HCT116 (cell line): Measurements from ENCODE around the gene ATG16L1. TPM values are rescaled to one million over a fixed set of nuclear protein-coding genes. Genes with fewer than 3 reads are reported as not detected.

ENCODE experiments used
- ATAC-seq: fragments of 200-7000 bp; cut with Tn5 transposase; 2 replicates; pipeline ENCODE4 v1.9.1; 2020; ENCODE audit warnings: mild to moderate bottlenecking, moderate library complexity
- BruUV-seq: library from RNA; stranded (reverse); fragments of 400-500 nt; replicated peaks from 2 replicates; lab custom pipeline; 2021; lab: Mats Ljungman, UMichigan
- CTCF ChIA-PET: fragments of 300-600 bp; sonication (Branson Sonifier 250); formaldehyde crosslinking; loops from one replicate; lab custom pipeline; 2021; ENCODE audit warnings: antibody characterized with exemption; lab: Charles Lee
- POLR2A ChIA-PET: fragments of 300-600, 350-600 bp; sonication (Branson Sonifier 250); formaldehyde crosslinking; loops from one replicate; lab custom pipeline; 2021; ENCODE audit warnings: antibody characterized with exemption; lab: Charles Lee
- RAD21 ChIA-PET, 2 experiments: fragments of 300-600 bp; sonication (Branson Sonifier 250); formaldehyde crosslinking; loops; one replicate each; lab custom pipeline; 2023; ENCODE audit warnings: low total read pairs in 2 of 2; ENCODE audit not compliant: uncharacterized antibody in 2 of 2, unreplicated experiment in 2 of 2, low non-redundant PET in 1 of 2; lab: Charles Lee
- DNase-seq: peaks from one replicate; pipeline ENCODE4 v3.0.0-alpha.2; 2010; ENCODE audit warnings: low read depth, low spot score
- H2AFZ ChIP-seq: fragments of 200-600 bp; shearing (Covaris generic), sonication (generic); 2 replicates; pipeline ENCODE4 v1.6.1; 2017; ENCODE audit warnings: low read depth, mixed run types, mixed read lengths, antibody characterized with exemption, low read length; ENCODE audit not compliant: poor library complexity, severe bottlenecking
- H3K27ac ChIP-seq: 2 replicates; pipeline ENCODE4 v1.5.1; 2012; ENCODE audit warnings: low read depth, low read length
- H3K27me3 ChIP-seq: fragments of 200-600 bp; sonication (generic); 2 replicates; pipeline ENCODE4 v1.6.1; 2016; ENCODE audit warnings: mixed run types, low read length, mixed read lengths; ENCODE audit not compliant: insufficient read depth
- H3K36me3 ChIP-seq, 2 experiments: fragments of 200-500 bp in 1 of 2; fragments of 200-600 bp in 1 of 2; sonication (Bioruptor generic) in 1 of 2; sonication (generic) in 1 of 2; 2 replicates each; pipeline versions ENCODE4 v1.5.1 to v1.6.1; 2014 to 2016; ENCODE audit warnings: low read length in 2 of 2, inconsistent platforms in 1 of 2, mixed read lengths in 1 of 2, mixed run types in 1 of 2; ENCODE audit not compliant: insufficient read depth in 2 of 2, control insufficient read depth in 1 of 2
- H3K4me1 ChIP-seq, 2 experiments: fragments of 200-600 bp in 1 of 2; sonication (generic) in 1 of 2; 2 replicates each; pipeline versions ENCODE4 v1.5.1 to v1.6.1; 2012 to 2017; ENCODE audit warnings: low read length in 2 of 2, inconsistent platforms in 1 of 2, mild to moderate bottlenecking in 1 of 2, mixed read lengths in 1 of 2, mixed run types in 1 of 2, moderate library complexity in 1 of 2; ENCODE audit not compliant: insufficient read depth in 2 of 2, control insufficient read depth in 1 of 2
- H3K4me2 ChIP-seq: fragments of 200-600 bp; sonication (generic); 2 replicates; pipeline ENCODE4 v1.6.1; 2017; ENCODE audit warnings: mixed run types, low read length, mixed read lengths
- H3K4me3 ChIP-seq, 2 experiments: fragments of 200-600 bp in 1 of 2; sonication (generic) in 1 of 2; replicated peaks in 1 of 2; 2 replicates each; pipeline ENCODE4 v1.5.1; 2011 to 2016; ENCODE audit warnings: low read length in 2 of 2, control low read depth in 1 of 2, low read depth in 1 of 2, mild to moderate bottlenecking in 1 of 2, mixed read lengths in 1 of 2, mixed run types in 1 of 2
- H3K79me2 ChIP-seq: fragments of 200-600 bp; sonication (generic); 2 replicates; pipeline ENCODE4 v1.6.1; 2017; ENCODE audit warnings: mild to moderate bottlenecking, mixed run types, low read length, moderate library complexity, mixed read lengths; ENCODE audit not compliant: insufficient read depth
- H3K9ac ChIP-seq: fragments of 200-600 bp; sonication (generic); 2 replicates; pipeline ENCODE4 v1.6.1; 2016; ENCODE audit warnings: low read length, mixed read lengths
- H3K9me2 ChIP-seq: fragments of 200-600 bp; sonication (generic), shearing (Covaris generic); 2 replicates; pipeline ENCODE4 v1.6.1; 2017; ENCODE audit warnings: mixed run types, mild to moderate bottlenecking, moderate library complexity; ENCODE audit not compliant: insufficient read depth
- H3K9me3 ChIP-seq, 2 experiments: fragments of 200-500 bp in 1 of 2; fragments of 200-600 bp in 1 of 2; sonication (Bioruptor generic) in 1 of 2; sonication (generic) in 1 of 2; 2 replicates each; pipeline ENCODE4 v1.6.1; 2014 to 2017; ENCODE audit warnings: low read length in 2 of 2, mixed read lengths in 2 of 2, inconsistent platforms in 1 of 2, low read depth in 1 of 2, mild to moderate bottlenecking in 1 of 2, mixed run types in 1 of 2, moderate library complexity in 1 of 2; ENCODE audit not compliant: control insufficient read depth in 1 of 2, insufficient read depth in 1 of 2
- H4K20me1 ChIP-seq: fragments of 200-600 bp; sonication (generic), shearing (Covaris generic); 2 replicates; pipeline ENCODE4 v1.6.1; 2017; ENCODE audit warnings: mixed run types, mild to moderate bottlenecking, moderate library complexity; ENCODE audit not compliant: insufficient read depth
- CBX3 ChIP-seq: IDR thresholded peaks from 2 replicates; pipeline ENCODE4 v1.6.1; 2012; ENCODE audit warnings: low read depth
- CEBPB ChIP-seq: IDR thresholded peaks from 2 replicates; pipeline ENCODE4 v1.6.1; 2012; ENCODE audit warnings: low read depth
- ELF1 ChIP-seq: IDR thresholded peaks from 2 replicates; pipeline ENCODE4 v1.6.1; 2012; ENCODE audit warnings: low read depth, borderline replicate concordance
- EZH2 ChIP-seq: fragments of 200-600 bp; sonication (generic); IDR thresholded peaks from 2 replicates; pipeline ENCODE4 v1.6.1; 2017; ENCODE audit warnings: antibody characterized with exemption, mixed run types
- EZH2phosphoT487 ChIP-seq: fragments of 200-600 bp; IDR thresholded peaks from 2 replicates; pipeline ENCODE4 v1.6.1; 2018; ENCODE audit warnings: antibody characterized with exemption, borderline replicate concordance
- FOSL1 ChIP-seq: IDR thresholded peaks from 2 replicates; pipeline ENCODE4 v1.6.1; 2012; ENCODE audit warnings: low read depth
- JUND ChIP-seq: IDR thresholded peaks from 2 replicates; pipeline ENCODE4 v1.6.1; 2012
- SIN3A ChIP-seq: IDR thresholded peaks from 2 replicates; pipeline ENCODE4 v1.6.1; 2012; ENCODE audit warnings: low read depth
- SP1 ChIP-seq: IDR thresholded peaks from 2 replicates; pipeline ENCODE4 v1.6.1; 2012; ENCODE audit warnings: low read depth
- YY1 ChIP-seq: IDR thresholded peaks from 2 replicates; pipeline ENCODE4 v1.6.1; 2011; ENCODE audit warnings: low read length, low read depth, moderate library complexity, mild to moderate bottlenecking; ENCODE audit not compliant: insufficient replicate concordance; ENCODE audit errors: extremely low read depth
- ZNF274 ChIP-seq: fragments of 200-500 bp; sonication (Bioruptor generic); IDR thresholded peaks from 2 replicates; pipeline ENCODE4 v1.6.1; 2014; ENCODE audit warnings: mild to moderate bottlenecking, low read depth, low read length, inconsistent platforms
- intact Hi-C: fragments of 100-400 bp; cut with micrococcal nuclease; formaldehyde crosslinking; loops from 2 replicates; pipeline ENCODE4 v1.10.0; 2022
- total RNA-seq: library from RNA; stranded (reverse); gene quantifications from one replicate; pipeline ENCODE4 v1.2.1, GENCODE V29; 2021; ENCODE audit not compliant: unreplicated experiment
- TF ChIP-seq, protein P1 (sequence below): IDR thresholded peaks from 2 replicates; pipeline ENCODE4 v1.6.1; 2011; ENCODE audit warnings: mild to moderate bottlenecking, low read length, moderate library complexity; ENCODE audit not compliant: insufficient replicate concordance; ENCODE audit errors: extremely low read depth
- TF ChIP-seq, protein P2 (sequence below): IDR thresholded peaks from 2 replicates; pipeline ENCODE4 v1.6.1; 2012
- TF ChIP-seq, protein P3 (sequence below), 3 experiments: fragments of 200-600 bp in 1 of 3; sonication (generic) in 1 of 3; IDR thresholded peaks in 2 of 3; conservative IDR thresholded peaks in 1 of 3; 2 replicates each; pipeline ENCODE4 v1.5.1; 2012 to 2017; ENCODE audit warnings: low read depth in 2 of 3, low read length in 2 of 3, antibody characterized with exemption in 1 of 3, borderline replicate concordance in 1 of 3, control low read depth in 1 of 3, mild to moderate bottlenecking in 1 of 3, mixed read lengths in 1 of 3, mixed run types in 1 of 3, moderate library complexity in 1 of 3; ENCODE audit not compliant: insufficient read depth in 1 of 3
- TF ChIP-seq, protein P4 (sequence below): IDR thresholded peaks from 2 replicates; pipeline ENCODE4 v1.6.1; 2012

The ATG16L1 gene
- total RNA-seq, 1 experiment from 2014 or later = 43.4 TPM

DNA sequence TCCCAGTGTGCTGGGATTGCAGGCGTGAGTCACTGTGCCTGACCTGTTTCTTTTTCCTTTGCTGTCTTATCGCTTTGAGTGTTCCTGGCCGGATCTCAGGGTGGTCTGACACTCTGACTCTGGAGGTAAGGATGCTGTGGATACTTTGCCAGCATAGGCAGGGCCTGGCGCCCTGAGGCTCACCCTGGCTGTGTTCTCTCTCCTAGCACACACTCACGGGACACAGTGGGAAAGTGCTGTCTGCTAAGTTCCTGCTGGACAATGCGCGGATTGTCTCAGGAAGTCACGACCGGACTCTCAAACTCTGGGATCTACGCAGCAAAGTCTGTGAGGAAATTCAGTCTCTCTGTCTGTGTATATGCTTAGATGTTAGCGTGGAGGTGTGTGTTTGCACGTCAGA, 38.2 kb downstream of the ATG16L1 start (continued):
- TF ChIP-seq YY1 (no peak), EZH2 (no peak), SP1 (no peak), ZNF274 (no peak), CBX3 (no peak)
- TF ChIP-seq, protein P1, sequence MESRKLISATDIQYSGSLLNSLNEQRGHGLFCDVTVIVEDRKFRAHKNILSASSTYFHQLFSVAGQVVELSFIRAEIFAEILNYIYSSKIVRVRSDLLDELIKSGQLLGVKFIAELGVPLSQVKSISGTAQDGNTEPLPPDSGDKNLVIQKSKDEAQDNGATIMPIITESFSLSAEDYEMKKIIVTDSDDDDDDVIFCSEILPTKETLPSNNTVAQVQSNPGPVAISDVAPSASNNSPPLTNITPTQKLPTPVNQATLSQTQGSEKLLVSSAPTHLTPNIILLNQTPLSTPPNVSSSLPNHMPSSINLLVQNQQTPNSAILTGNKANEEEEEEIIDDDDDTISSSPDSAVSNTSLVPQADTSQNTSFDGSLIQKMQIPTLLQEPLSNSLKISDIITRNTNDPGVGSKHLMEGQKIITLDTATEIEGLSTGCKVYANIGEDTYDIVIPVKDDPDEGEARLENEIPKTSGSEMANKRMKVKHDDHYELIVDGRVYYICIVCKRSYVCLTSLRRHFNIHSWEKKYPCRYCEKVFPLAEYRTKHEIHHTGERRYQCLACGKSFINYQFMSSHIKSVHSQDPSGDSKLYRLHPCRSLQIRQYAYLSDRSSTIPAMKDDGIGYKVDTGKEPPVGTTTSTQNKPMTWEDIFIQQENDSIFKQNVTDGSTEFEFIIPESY = no peak
- TF ChIP-seq, protein P2, sequence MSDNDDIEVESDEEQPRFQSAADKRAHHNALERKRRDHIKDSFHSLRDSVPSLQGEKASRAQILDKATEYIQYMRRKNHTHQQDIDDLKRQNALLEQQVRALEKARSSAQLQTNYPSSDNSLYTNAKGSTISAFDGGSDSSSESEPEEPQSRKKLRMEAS = no peak
- TF ChIP-seq, protein P3, sequence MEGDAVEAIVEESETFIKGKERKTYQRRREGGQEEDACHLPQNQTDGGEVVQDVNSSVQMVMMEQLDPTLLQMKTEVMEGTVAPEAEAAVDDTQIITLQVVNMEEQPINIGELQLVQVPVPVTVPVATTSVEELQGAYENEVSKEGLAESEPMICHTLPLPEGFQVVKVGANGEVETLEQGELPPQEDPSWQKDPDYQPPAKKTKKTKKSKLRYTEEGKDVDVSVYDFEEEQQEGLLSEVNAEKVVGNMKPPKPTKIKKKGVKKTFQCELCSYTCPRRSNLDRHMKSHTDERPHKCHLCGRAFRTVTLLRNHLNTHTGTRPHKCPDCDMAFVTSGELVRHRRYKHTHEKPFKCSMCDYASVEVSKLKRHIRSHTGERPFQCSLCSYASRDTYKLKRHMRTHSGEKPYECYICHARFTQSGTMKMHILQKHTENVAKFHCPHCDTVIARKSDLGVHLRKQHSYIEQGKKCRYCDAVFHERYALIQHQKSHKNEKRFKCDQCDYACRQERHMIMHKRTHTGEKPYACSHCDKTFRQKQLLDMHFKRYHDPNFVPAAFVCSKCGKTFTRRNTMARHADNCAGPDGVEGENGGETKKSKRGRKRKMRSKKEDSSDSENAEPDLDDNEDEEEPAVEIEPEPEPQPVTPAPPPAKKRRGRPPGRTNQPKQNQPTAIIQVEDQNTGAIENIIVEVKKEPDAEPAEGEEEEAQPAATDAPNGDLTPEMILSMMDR (IDR thresholded peaks at IDR 0.05 in 2 of 3, conservative IDR thresholded peaks at IDR 0.05 in 1 of 3; ENCODE audit: borderline replicate concordance in 1 of 3, insufficient read depth in 1 of 3, low read depth in 2 of 3, low read length in 2 of 3) = no peak

DNA sequence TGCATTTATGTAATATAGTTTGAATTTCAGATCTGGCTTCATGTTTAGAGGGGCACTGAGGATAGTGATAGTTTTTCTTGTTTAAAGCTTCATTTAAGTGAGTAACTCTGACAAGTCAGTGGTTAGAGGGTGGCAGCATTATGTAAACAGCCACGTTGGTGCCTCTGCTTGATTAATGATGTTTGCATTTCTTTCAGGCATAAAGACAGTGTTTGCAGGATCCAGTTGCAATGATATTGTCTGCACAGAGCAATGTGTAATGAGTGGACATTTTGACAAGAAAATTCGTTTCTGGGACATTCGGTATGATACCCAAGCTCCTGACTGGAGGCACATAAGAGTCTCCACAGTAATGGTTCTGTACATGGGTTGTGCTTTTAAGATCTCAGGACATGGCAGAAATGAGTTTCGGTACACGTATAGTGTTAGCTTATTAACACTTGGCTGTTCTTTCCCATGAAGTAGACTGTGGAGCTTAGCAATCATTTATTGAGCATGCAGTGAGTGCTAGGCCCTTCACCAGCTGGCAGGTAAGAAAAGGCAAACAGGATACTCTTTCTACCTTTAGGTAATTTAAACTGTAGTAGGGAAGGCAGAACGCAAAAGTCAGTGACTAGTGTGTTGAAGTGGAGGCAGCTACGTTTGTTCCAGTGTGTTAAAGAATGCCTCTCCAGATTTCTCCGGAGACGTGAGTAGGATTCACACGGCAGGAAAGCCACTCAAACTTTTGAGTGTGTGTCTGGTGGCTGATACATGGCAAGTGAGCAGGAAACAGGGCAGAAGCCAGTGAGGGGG, 38.8 kb downstream of the ATG16L1 start:
- H3K9ac ChIP-seq = no peak overlapping the region
- ChIA-PET POLR2A (no interaction called here), CTCF (no interaction called here), RAD21 (no interaction called here)
- 0 out of 2 replicates have a peak, but pooled peaks cover 9% of the 10 kb centered on the region for H3K79me2 ChIP-seq
- H3K9me3 ChIP-seq = no peaks in the 10 kb centered on the region
- no peaks in the 10 kb centered on the region for H3K27me3 ChIP-seq
- peaks cover 51 to 74% of the 10 kb centered on the region in 2 experiments for H3K36me3 ChIP-seq
- no peak overlapping the region for H3K4me3 ChIP-seq
- H3K27ac ChIP-seq = no peak overlapping the region
- no peak overlapping the region for H2AFZ ChIP-seq
- H3K4me1 ChIP-seq = no peaks in the 10 kb centered on the region
- H3K9me2 ChIP-seq = no peaks in the 10 kb centered on the region
- no peak overlapping the region for H3K4me2 ChIP-seq
- ATAC-seq (no peak), DNase-seq (no peak)
- H4K20me1 ChIP-seq = no peaks in the 10 kb centered on the region
- intact Hi-C loops = no loop called here
- BruUV-seq = no TSS peak
- TF ChIP-seq EZH2phosphoT487 (no peak), FOSL1 (no peak), CEBPB (no peak), JUND (no peak), SP1 (no peak), EZH2 (no peak), ELF1 (no peak), CBX3 (no peak), SIN3A (no peak)
- TF ChIP-seq, protein P4, sequence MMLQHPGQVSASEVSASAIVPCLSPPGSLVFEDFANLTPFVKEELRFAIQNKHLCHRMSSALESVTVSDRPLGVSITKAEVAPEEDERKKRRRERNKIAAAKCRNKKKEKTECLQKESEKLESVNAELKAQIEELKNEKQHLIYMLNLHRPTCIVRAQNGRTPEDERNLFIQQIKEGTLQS = no peak
- TF ChIP-seq, protein P2 = no peak
- TF ChIP-seq, protein P1 = no peak
